Measurements from ENCODE around the gene KCNQ5. TPM values are rescaled to one million over a fixed set of nuclear protein-coding genes. Genes with fewer than 3 reads are reported as not detected.
A peak's percentile ranks its signal among the peaks of the same experiment; 100 is the strongest.
"Not testable (repeated sequence)": the region's sequence is repeated elsewhere in the genome, so short reads cannot be mapped to it uniquely, and the experiment has no call there.

Gene KCNQ5
- total RNA-seq, 1 experiment from 2014 or later, result 0.07 TPM

- no peak overlapping the region for H3K18ac ChIP-seq (ENCODE audit: insufficient read length, low read depth, low read length)
Observed at GRCh38 chr6:72580281-72580940, 41.5 kb upstream of the KCNQ5 start.

GRCh38 chr6:72580950-72581349, 40.9 kb upstream of the KCNQ5 start:
- not testable (repeated sequence) for H4K20me1 ChIP-seq (ENCODE audit: control insufficient read depth, insufficient read depth, insufficient read length); H4K8ac ChIP-seq (replicated peaks; ENCODE audit: insufficient read length, low read depth, low read length); H3K27me3 ChIP-seq (ENCODE audit: insufficient read depth, low read length); H3K23me2 ChIP-seq (ENCODE audit: insufficient read length, low read depth, low read length, poor library complexity, severe bottlenecking); H3K23ac ChIP-seq (ENCODE audit: insufficient read length, low read depth, low read length); H3T11ph ChIP-seq (ENCODE audit: low read length); H3K27ac Mint-ChIP-seq; H2BK12ac ChIP-seq (ENCODE audit: insufficient read length, low read depth, low read length); H3K18ac ChIP-seq (ENCODE audit: insufficient read length, low read depth, low read length); H3K36me3 Mint-ChIP-seq (ENCODE audit: insufficient read depth in 1 of 3, low read depth in 3 of 3); H3K14ac ChIP-seq (ENCODE audit: insufficient read depth, low read length); H3K4me2 ChIP-seq (ENCODE audit: insufficient read depth, insufficient read length, low read length); H3K4me3 Mint-ChIP-seq; H4K5ac ChIP-seq (ENCODE audit: insufficient read length, low read depth, low read length); H2BK20ac ChIP-seq (ENCODE audit: low read depth, low read length, poor library complexity, severe bottlenecking); H3K4me1 ChIP-seq (ENCODE audit: insufficient read depth, low read length); H2AK5ac ChIP-seq (ENCODE audit: insufficient read length, low read length); H2BK120ac ChIP-seq (ENCODE audit: low read depth, low read length, poor library complexity, severe bottlenecking); H3K27me3 Mint-ChIP-seq (ENCODE audit: low read depth); H3K4ac ChIP-seq (ENCODE audit: low read depth, low read length); H2AFZ ChIP-seq (ENCODE audit: low read length); H3K9me3 ChIP-seq (ENCODE audit: control insufficient read depth, low read depth, low read length); H3K79me2 ChIP-seq (ENCODE audit: insufficient read depth, low read length); DNase-seq; H3K27ac ChIP-seq (ENCODE audit: insufficient read length, low read depth, low read length); H2BK15ac ChIP-seq (ENCODE audit: low read depth, low read length); H2BK5ac ChIP-seq (ENCODE audit: insufficient read length, low read length); H3K4me1 Mint-ChIP-seq; H4K91ac ChIP-seq (ENCODE audit: insufficient read length, low read depth, low read length); H3K56ac ChIP-seq (ENCODE audit: insufficient read length, low read depth, low read length); H3K9ac ChIP-seq (ENCODE audit: extremely low read depth, insufficient read length, low read length); H3K79me1 ChIP-seq (ENCODE audit: insufficient read depth, low read depth, low read length, poor library complexity, severe bottlenecking); H3K9me3 Mint-ChIP-seq
- no CpG with 5 or more reads among the region's 2 CpGs for WGBS (ENCODE audit: extremely low coverage, insufficient read length, low lambda C conversion rate)

More at GRCh38 chr6:72580281-72580940, 41.5 kb upstream of the KCNQ5 start:
- no peak overlapping the region for H4K8ac ChIP-seq (replicated peaks; ENCODE audit: insufficient read length, low read depth, low read length)
- no peak overlapping the region for H2BK5ac ChIP-seq (ENCODE audit: insufficient read length, low read length)
- Mint-ChIP-seq H3K4me3 (no peak overlapping the region), H3K4me1 (no peaks in the 10 kb centered on the region), H3K9me3 (no peaks in the 10 kb centered on the region; a peak in 2 of 5 replicates), H3K27me3 (ENCODE audit: low read depth) (no peaks in the 10 kb centered on the region; the same call in 1 of the 2 replicates), H3K27ac (no peak overlapping the region), H3K36me3 (ENCODE audit: insufficient read depth in 1 of 3, low read depth in 3 of 3) (no peaks in the 10 kb centered on the region)
- no peak overlapping the region for H4K5ac ChIP-seq (ENCODE audit: insufficient read length, low read depth, low read length)
- H3K23ac ChIP-seq (ENCODE audit: insufficient read length, low read depth, low read length), result no peak overlapping the region
- no peaks in the 10 kb centered on the region for H4K20me1 ChIP-seq (ENCODE audit: control insufficient read depth, insufficient read depth, insufficient read length)
- H3K14ac ChIP-seq (ENCODE audit: insufficient read depth, low read length), result no peak overlapping the region
- TF ChIP-seq, protein P1, sequence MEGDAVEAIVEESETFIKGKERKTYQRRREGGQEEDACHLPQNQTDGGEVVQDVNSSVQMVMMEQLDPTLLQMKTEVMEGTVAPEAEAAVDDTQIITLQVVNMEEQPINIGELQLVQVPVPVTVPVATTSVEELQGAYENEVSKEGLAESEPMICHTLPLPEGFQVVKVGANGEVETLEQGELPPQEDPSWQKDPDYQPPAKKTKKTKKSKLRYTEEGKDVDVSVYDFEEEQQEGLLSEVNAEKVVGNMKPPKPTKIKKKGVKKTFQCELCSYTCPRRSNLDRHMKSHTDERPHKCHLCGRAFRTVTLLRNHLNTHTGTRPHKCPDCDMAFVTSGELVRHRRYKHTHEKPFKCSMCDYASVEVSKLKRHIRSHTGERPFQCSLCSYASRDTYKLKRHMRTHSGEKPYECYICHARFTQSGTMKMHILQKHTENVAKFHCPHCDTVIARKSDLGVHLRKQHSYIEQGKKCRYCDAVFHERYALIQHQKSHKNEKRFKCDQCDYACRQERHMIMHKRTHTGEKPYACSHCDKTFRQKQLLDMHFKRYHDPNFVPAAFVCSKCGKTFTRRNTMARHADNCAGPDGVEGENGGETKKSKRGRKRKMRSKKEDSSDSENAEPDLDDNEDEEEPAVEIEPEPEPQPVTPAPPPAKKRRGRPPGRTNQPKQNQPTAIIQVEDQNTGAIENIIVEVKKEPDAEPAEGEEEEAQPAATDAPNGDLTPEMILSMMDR (conservative IDR thresholded peaks at IDR 0.05), result peak; percentile 72
- no peak overlapping the region for H2AK5ac ChIP-seq (ENCODE audit: insufficient read length, low read length)
- H3K9ac ChIP-seq (ENCODE audit: extremely low read depth, insufficient read length, low read length), result no peak overlapping the region
- H3K27ac ChIP-seq (ENCODE audit: insufficient read length, low read depth, low read length), result no peak overlapping the region
- H4K91ac ChIP-seq (ENCODE audit: insufficient read length, low read depth, low read length), result no peak overlapping the region
- peak; percentile 33 for DNase-seq
- no peaks in the 10 kb centered on the region for H3K79me2 ChIP-seq (ENCODE audit: insufficient read depth, low read length)
- no peak overlapping the region for H2BK120ac ChIP-seq (ENCODE audit: low read depth, low read length, poor library complexity, severe bottlenecking)
- no peak overlapping the region for H3T11ph ChIP-seq (ENCODE audit: low read length)
- H3K9me3 ChIP-seq (ENCODE audit: control insufficient read depth, low read depth, low read length), result no peaks in the 10 kb centered on the region
- no peak overlapping the region for H3K4me2 ChIP-seq (ENCODE audit: insufficient read depth, insufficient read length, low read length)
- H3K23me2 ChIP-seq (ENCODE audit: insufficient read length, low read depth, low read length, poor library complexity, severe bottlenecking), result no peaks in the 10 kb centered on the region
- no peaks in the 10 kb centered on the region for H3K27me3 ChIP-seq (ENCODE audit: insufficient read depth, low read length)
- WGBS (ENCODE audit: extremely low coverage, insufficient read length, low lambda C conversion rate), result no CpG with 5 or more reads among the region's 6 CpGs
- H2AFZ ChIP-seq (ENCODE audit: low read length), result no peak overlapping the region
- no peak overlapping the region for H3K56ac ChIP-seq (ENCODE audit: insufficient read length, low read depth, low read length)
- H3K79me1 ChIP-seq (ENCODE audit: insufficient read depth, low read depth, low read length, poor library complexity, severe bottlenecking), result no peaks in the 10 kb centered on the region
- H2BK12ac ChIP-seq (ENCODE audit: insufficient read length, low read depth, low read length), result no peak overlapping the region
- H3K4me1 ChIP-seq (ENCODE audit: insufficient read depth, low read length), result no peaks in the 10 kb centered on the region
- no peak overlapping the region for H3K4ac ChIP-seq (ENCODE audit: low read depth, low read length)
- no peak overlapping the region for H2BK20ac ChIP-seq (ENCODE audit: low read depth, low read length, poor library complexity, severe bottlenecking)
- H2BK15ac ChIP-seq (ENCODE audit: low read depth, low read length), result no peak overlapping the region

All from H9 (cell line).